Lower lobe of right lung (tissue), 2 donors: ENCODE results near the gene TRMT61A. TPM values are rescaled to one million over a fixed set of nuclear protein-coding genes. Genes with fewer than 3 reads are reported as not detected.

ENCODE experiments used
- ATAC-seq, 2 donors: fragments of 200-7000 bp; cut with Tn5 transposase; one replicate each; pipeline ENCODE4 v1.9.1; 2020 to 2022; ENCODE audit warnings: mild to moderate bottlenecking in 2 of 2, moderate library complexity in 2 of 2
- DNase-seq: peaks from one replicate; pipeline ENCODE4 v3.0.0-alpha.2; 2020
- H3K27ac ChIP-seq: fragments of 200-600 bp; one replicate; pipeline ENCODE4 v1.8.0; 2022
- H3K27me3 ChIP-seq: fragments of 200-600 bp; one replicate; pipeline ENCODE4 v1.8.0; 2022; ENCODE audit warnings: low read depth
- H3K36me3 ChIP-seq: fragments of 200-600 bp; one replicate; pipeline ENCODE4 v1.8.0; 2022; ENCODE audit warnings: mild to moderate bottlenecking
- H3K4me1 ChIP-seq: fragments of 200-600 bp; one replicate; pipeline ENCODE4 v1.8.0; 2022
- H3K4me3 ChIP-seq: fragments of 200-600 bp; one replicate; pipeline ENCODE4 v1.8.0; 2022; ENCODE audit warnings: mild to moderate bottlenecking
- H3K9me3 ChIP-seq: fragments of 200-600 bp; one replicate; pipeline ENCODE4 v1.8.0; 2022
- CTCF ChIP-seq: fragments of 200-600 bp; IDR thresholded peaks from one replicate; pipeline ENCODE4 v1.8.0; 2022; ENCODE audit warnings: antibody characterized with exemption, mild to moderate bottlenecking
- intact Hi-C: fragments of 100-400 bp; cut with DNase I; formaldehyde crosslinking; loops from one replicate; pipeline ENCODE4 v1.11.0; 2022
- total RNA-seq: library from RNA; stranded (reverse); fragmentation: NEBNext Ultra II Directional; extraction: Animal tissue kit (Norgen Biotek cat#: 25700); gene quantifications from one replicate; pipeline ENCODE4 v1.2.1, GENCODE V29; 2021
- donor health status: DM: no; HTN: yes; CAD: no; lungs with severe emphysema.

The TRMT61A gene
- total RNA-seq, 1 donor from 2014 or later: 11.0 TPM

- H3K36me3 ChIP-seq: no peaks in the 10 kb centered on the region
- ATAC-seq (peak; percentile 13 to 36), DNase-seq (peak; percentile 53)
- H3K27me3 ChIP-seq: no peaks in the 10 kb centered on the region
- no peak overlapping the region for H3K4me3 ChIP-seq
- peak; percentile 6 for TF ChIP-seq CTCF
- peak overlapping the region; percentile 86 for H3K27ac ChIP-seq
- H3K9me3 ChIP-seq: no peaks in the 10 kb centered on the region
- H3K4me1 ChIP-seq: peaks cover 68% of the 10 kb centered on the region
- intact Hi-C loops: no loop called here
These were observed 13.0 kb downstream of the TRMT61A start for GRCh38 chr14:103541709-103542604.

- DNase-seq (peak; percentile 77), ATAC-seq (peak; percentile 45 to 58)
- peaks cover 68% of the 10 kb centered on the region for H3K4me1 ChIP-seq
- no peaks in the 10 kb centered on the region for H3K36me3 ChIP-seq
- H3K27me3 ChIP-seq: no peaks in the 10 kb centered on the region
- no peak for TF ChIP-seq CTCF
- no peaks in the 10 kb centered on the region for H3K9me3 ChIP-seq
- intact Hi-C loops: no loop called here
- H3K4me3 ChIP-seq: no peak overlapping the region
- peak overlapping the region; percentile 86 for H3K27ac ChIP-seq
These were observed 13.7 kb downstream of the TRMT61A start for GRCh38 chr14:103542605-103543088.

- ATAC-seq: no peak
- peaks cover 68% of the 10 kb centered on the region for H3K4me1 ChIP-seq
- no peak for TF ChIP-seq CTCF
- H3K9me3 ChIP-seq: no peaks in the 10 kb centered on the region
- no peaks in the 10 kb centered on the region for H3K36me3 ChIP-seq
- intact Hi-C loops: no loop called here
- peak; percentile 44 for DNase-seq
- no peaks in the 10 kb centered on the region for H3K27me3 ChIP-seq
- peak overlapping the region; percentile 86 for H3K27ac ChIP-seq
- H3K4me3 ChIP-seq: no peak overlapping the region
These were observed 14.1 kb downstream of the TRMT61A start for GRCh38 chr14:103543140-103543539.

GRCh38 chr14:103543721-103544387, 14.9 kb downstream of the TRMT61A start:
- H3K4me3 ChIP-seq: no peak overlapping the region

More at GRCh38 chr14:103543721-103544387, 14.9 kb downstream of the TRMT61A start:
- Histone ChIP-seq H3K4me1 (peaks cover 64% of the 10 kb centered on the region), H3K36me3 (no peaks in the 10 kb centered on the region), H3K9me3 (no peaks in the 10 kb centered on the region), H3K27me3 (no peaks in the 10 kb centered on the region), H3K27ac (peak overlapping the region; percentile 31)
- TF ChIP-seq CTCF: no peak
- ATAC-seq: no peak
- DNase-seq: peak; percentile 48
- intact Hi-C loops: no loop called here
